ENCODE measurements around the gene FREY1.

FREY1 gene

DNA sequence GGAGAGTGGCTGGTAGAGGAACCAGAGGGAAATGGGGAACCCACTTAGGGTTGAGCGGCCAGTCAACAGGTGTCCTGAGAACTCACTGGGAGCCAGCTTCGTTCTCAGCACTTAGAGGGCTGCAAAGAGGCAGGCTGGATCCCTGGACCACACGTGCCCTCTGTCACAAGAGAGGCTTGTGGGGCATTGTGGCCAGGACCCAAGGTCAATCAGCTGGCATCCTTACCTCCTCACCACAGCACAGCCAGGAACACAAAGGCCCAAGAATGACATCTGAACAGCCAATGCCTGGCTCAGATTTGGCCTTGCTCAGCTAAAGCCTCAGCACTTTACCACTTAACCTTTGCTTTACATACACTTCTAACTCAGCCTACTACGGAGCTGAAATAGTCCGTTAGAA is 14.2 kb downstream of the FREY1 start:
- DNase-seq: no peak

- no peak for DNase-seq
These were observed 16.1 kb downstream of the FREY1 start for GRCh38 chr11:45890886-45891550.

- DNase-seq: no peak
These were observed 17.1 kb downstream of the FREY1 start for GRCh38 chr11:45889966-45890365.

DNA sequence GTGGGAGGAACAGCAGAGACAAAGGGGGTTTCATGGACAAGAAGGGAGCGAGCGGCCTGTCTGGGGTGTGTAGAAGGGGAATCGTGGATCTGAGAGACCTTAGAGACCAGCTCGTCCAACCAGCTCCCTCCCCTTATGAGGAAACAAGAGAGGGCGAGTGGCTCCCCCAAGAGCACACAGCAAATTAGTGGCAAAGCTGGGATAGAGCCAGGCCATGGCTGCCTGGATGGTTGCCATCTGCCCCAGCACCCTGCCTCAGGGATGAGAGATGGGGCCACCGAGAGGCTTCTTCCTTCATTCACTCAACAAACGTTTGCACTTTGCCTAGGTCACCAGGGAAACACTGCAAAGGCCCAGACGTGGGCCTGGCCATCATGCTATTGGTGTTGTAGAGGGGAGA is 17.5 kb downstream of the FREY1 start:
- DNase-seq: no peak

GRCh38 chr11:45887587-45887986 is 19.5 kb downstream of the FREY1 start:
- no peak for DNase-seq

GRCh38 chr11:45886816-45887520 is 20.1 kb downstream of the FREY1 start:
- no peak for DNase-seq

DNA sequence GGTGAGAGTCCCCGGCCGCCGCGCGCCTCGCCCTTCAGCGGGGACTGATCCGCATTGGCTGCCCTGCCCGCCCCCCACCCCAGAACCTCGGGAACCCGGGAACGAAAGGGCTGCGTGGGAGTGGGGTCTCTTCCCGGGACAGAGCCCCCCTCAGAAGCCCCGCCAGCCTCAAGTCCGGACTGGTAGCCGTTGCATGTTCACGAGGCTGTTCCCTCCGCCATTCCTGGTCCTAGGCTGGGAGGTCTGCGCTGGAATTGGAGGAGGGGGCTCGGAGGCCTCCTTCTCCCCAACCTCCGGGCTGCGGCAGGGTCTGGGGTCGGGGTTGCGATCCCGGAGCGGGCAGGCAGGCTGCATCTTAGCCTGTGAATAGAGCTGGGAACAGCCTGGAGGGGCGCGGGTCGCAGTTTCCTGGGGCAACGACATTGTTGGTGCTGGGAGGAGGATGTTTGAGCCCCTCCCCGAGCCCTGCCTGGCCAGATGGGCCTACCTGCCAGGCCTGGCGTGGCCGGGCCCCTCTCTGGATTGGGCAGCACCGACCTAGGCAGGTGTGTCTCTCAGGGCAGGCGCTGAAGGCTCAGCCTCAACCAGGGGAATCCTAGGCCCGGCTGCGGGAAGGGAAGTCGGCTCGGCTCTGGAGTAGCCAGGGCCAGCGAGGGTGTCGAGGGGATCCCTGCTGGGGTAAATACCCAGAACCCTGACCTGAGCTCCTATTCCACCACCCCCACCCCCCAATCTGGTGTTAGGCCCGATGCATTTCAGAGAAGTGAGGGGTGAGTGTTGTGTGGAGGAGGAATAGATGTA is 20.9 kb downstream of the FREY1 start:
- DNase-seq: no peak

- peak; percentile 65 to 73 for DNase-seq
These were observed 21.7 kb downstream of the FREY1 start, which contains the start of gene MAPK8IP1 for GRCh38 chr11:45885274-45885920. Gene MAPK8IP1 (plus strand): TSS chr11:45885651. CDS start chr11:45885821, 170 bp downstream.

DNA sequence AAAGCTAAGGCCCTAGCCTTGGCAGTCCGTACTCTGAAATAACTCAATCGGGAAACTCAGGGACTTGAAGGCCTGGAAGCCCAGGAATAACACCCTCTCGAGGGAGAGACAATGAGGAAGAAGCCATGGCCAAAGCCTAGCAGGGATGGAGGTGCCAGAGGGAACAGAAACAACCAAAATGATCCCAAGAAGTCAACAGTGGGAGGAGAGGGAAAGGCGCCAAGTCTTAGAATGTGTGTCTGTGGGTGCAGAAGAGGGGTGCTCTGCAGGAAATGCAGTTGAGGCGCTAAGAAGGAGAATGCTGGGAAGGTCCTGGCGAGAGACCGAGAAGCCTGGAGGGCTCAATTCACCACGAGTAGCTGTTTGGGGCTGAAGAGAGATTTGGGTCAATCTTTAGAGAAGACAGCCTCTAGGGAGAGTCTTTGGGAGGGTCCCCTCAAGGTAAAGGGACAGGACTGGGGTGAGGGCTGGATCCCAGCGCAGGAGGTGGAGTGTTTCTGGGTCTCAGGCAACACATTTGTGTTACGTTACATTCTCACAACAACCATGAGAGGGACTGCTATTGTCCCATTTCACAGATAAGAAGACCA is 22.4 kb downstream of the FREY1 start:
- DNase-seq: no peak

GRCh38 chr11:45881708-45882368 is 25.2 kb downstream of the FREY1 start:
- no peak for DNase-seq

DNA sequence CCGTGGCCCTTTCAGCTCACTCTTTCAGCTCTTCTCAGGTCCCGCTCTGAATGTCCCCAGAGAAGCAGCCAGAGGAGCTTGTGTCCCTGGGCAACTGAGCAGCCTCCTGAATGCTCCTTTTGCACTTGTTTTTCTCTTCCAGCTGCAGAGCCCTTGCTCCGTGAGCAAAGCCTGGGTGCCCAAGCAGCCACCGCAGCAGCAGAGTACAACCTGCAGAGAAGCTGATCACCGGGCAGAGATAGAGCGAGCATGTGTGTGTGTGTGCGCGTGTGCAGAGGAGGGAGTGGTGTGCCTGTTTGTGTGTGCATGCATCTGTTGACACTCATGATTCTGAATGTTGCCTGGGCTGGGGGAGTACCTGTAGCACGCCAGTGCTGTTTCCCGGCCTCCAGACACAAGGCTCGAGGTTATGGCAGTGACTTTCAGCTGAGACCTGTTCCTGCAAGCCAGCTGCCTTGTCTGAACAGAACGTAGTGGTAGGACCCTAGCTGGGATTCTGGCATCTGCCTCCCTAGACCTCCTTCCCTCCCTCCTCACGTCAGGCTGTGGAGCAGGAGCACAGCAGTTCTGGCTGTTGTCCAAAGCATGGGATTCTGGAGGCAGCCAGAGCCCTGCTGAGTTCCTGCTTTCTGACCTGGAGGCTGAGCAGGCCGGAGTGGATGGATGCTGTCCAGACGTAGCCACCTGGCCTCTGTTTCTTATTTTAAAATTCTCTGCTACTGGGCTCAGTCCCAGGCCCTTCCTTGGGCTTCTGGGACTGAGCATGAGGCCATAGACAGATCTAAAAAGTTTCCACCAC is 26.1 kb downstream of the FREY1 start:
- no peak for DNase-seq

GRCh38 chr11:45879803-45880686 is 27.0 kb downstream of the FREY1 start:
- no peak for DNase-seq

GRCh38 chr11:45877845-45878244 is 29.2 kb downstream of the FREY1 start:
- no peak for DNase-seq

DNA sequence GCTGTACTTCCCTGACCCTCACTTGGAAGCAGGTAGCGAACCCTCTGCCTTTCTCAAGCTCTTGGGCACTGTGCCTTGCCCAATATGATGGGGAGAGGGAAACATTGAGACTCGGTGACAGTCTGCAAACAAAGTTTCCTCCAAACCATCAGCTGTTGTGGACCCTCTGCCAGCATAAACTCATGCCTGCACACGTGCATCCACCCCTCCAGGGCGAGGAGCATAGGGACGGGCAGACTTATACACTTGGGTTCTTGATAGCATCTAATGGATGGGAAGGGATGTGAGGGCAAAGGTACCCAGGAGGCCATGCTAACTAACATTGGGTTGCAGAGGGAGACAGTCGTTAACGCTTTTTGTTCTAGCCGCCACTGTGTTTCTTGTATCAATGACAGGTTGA is 29.9 kb downstream of the FREY1 start:
- no peak for DNase-seq

- no peak for DNase-seq
These were observed 30.7 kb downstream of the FREY1 start for GRCh38 chr11:45876401-45876800.

- DNase-seq: peak; percentile 44 to 68
These were observed 34.3 kb downstream of the FREY1 start for GRCh38 chr11:45872651-45873356.

- no peak for DNase-seq
These were observed 35.4 kb downstream of the FREY1 start for GRCh38 chr11:45871638-45872037.

DNA sequence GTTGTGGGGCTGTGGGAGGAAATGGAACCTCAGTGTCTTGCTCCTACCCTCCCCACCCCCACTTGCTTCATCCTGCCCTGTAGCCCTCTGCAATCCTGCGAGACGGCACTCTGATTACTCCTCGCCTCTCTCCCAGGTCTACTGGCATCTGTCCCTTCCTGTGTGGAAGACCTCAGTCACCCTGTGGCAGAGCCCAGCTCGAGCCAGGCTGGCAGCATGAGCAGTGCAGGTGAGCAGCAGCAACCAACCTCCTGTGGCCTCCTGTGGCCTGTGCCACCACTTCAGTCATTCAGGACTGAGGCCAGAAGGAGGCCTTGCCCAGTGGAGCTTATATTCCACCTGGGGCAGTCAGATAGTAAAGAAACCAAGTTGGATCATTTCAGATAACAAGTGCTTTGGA is 36.4 kb downstream of the FREY1 start:
- no peak for DNase-seq

DNA sequence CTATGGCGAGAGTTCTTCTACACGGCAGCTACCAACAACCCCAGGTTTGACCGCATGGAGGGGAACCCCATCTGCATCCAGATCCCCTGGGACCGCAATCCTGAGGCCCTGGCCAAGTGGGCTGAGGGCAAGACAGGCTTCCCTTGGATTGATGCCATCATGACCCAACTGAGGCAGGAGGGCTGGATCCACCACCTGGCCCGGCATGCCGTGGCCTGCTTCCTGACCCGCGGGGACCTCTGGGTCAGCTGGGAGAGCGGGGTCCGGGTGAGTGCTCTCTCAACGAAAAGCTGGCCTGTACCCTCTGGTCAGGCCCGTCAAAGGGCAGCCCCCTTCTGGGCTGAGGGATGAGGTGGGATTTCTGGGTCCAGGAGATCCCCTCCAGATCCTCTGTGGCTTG is 37.5 kb downstream of the FREY1 start:
- DNase-seq: no peak

DNA sequence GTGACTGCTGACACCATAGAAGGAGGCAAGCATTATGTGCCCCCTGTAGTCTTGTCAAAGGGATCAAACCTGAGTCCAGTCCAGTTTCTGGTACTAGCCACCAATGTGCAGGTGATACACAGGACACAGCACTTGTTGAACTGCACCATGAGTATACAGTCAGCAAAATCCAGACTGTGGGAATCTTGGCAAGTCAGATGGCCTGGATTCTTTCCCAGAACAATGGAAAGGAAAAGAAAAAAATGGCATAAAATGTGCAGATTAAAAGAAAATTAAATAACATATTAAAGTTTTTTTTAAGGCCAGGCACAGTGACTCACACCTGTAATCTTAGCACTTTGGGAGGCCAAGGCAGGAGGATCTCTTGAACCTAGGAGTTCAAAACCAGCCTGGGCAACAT is 43.0 kb downstream of the FREY1 start:
- DNase-seq: no peak
